SKM-1 treated with dmso at 0.1 percent for 144 hours (cell line): ENCODE results near the gene PATL2.
"Not testable (repeated sequence)": the region's sequence is repeated elsewhere in the genome, so short reads cannot be mapped to it uniquely, and the experiment has no call there.

Source experiments
- DNase-seq: peaks from one replicate; lab custom pipeline; 2025; ENCODE audit not compliant: unreplicated experiment; lab: John Stamatoyannopoulos, UW

The PATL2 gene

GRCh38 chr15:44719293-44719999 lies 8.3 kb upstream of the PATL2 start:
- peak; percentile 25 for DNase-seq

DNA sequence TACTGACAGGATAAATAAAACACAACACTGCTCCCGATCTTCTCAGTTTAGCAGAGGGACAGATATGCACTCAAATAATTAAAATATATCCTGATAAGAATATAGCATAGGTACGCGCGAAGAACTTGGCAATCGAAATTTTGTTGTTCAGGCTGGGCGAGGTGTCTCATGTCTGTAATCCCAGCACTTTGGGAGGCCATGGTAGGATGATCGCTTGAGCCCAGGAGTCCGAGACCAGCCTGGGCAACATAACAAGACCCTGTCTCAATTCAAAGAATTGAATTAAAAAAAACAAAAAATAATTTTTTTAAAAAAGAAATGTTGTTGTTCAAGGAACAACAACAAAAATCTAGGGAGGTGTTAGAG lies 7.8 kb upstream of the PATL2 start:
- no peak for DNase-seq

- no peak for DNase-seq
These were observed 7.2 kb upstream of the PATL2 start for GRCh38 chr15:44718180-44718926.

- DNase-seq = no peak
These were observed 6.0 kb upstream of the PATL2 start for GRCh38 chr15:44716983-44717602.

- DNase-seq = no peak
These were observed 4.7 kb upstream of the PATL2 start for GRCh38 chr15:44715797-44716334.

GRCh38 chr15:44715142-44715796 lies 4.1 kb upstream of the PATL2 start:
- DNase-seq = no peak

GRCh38 chr15:44713006-44713966 lies 2.2 kb upstream of the PATL2 start:
- DNase-seq = no peak

DNA sequence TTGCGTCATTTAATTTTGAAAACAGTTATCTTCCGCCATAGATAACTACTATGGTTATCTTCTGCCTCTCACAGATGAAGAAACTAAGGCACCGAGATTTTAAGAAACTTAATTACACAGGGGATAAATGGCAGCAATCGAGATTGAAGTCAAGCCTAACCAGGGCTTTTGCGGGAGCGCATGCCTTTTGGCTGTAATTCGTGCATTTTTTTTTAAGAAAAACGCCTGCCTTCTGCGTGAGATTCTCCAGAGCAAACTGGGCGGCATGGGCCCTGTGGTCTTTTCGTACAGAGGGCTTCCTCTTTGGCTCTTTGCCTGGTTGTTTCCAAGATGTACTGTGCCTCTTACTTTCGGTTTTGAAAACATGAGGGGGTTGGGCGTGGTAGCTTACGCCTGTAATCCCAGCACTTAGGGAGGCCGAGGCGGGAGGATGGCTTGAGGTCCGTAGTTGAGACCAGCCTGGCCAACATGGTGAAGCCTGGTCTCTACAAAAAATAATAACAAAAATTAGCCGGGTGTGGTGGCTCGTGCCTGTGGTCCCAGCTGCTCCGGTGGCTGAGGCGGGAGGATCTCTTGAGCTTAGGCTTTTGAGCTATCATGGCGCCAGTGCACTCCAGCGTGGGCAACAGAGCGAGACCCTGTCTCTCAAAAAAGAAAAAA lies 1.4 kb upstream of the PATL2 start:
- DNase-seq = peak; percentile 52

DNA sequence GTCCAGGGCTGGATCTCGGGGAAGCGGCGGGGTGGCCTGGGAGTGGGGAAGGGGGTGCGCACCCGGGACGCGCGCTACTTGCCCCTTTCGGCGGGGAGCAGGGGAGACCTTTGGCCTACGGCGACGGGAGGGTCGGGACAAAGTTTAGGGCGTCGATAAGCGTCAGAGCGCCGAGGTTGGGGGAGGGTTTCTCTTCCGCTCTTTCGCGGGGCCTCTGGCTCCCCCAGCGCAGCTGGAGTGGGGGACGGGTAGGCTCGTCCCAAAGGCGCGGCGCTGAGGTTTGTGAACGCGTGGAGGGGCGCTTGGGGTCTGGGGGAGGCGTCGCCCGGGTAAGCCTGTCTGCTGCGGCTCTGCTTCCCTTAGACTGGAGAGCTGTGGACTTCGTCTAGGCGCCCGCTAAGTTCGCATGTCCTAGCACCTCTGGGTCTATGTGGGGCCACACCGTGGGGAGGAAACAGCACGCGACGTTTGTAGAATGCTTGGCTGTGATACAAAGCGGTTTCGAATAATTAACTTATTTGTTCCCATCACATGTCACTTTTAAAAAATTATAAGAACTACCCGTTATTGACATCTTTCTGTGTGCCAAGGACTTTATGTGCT lies 721 bp upstream of the PATL2 start:
- DNase-seq = peak; percentile 51

DNA sequence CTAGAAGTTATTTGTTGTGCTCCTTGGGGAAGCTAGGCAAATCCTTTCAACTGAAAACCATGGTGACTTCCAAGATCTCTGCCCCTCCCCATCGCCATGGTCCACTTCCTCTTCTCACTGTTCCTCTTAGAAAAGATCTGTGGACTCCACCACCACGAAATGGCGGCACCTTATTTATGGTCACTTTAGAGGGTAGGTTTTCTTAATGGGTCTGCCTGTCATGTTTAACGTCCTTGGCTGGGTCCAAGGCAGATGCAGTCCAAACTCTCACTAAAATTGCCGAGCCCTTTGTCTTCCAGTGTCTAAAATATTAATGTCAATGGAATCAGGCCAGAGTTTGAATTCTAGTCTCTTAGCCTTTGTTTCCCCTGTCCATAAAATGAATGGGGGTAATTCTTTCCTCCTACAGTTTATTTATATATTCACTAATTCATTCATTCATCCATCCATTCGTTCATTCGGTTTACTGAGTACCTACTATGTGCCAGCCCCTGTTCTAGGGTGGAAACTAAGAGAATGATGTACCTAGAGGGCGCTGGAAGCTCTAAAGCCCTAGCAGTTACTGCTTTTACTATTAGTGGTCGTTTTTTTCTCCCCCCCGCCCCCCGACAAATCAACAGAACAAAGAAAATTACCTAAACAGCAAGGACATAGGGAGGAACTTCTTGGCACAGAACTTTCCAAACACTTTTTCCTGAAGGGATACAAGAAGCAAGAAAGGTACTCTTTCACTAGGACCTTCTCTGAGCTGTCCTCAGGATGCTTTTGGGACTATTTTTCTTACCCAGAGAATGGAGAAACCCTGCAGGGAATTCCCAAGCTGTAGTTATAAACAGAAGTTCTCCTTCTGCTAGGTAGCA lies 657 bp downstream of the PATL2 start:
- peak; percentile 84 for DNase-seq

- no peak for DNase-seq
These were observed 4.0 kb downstream of the PATL2 start for GRCh38 chr15:44706946-44707636.

- no peak for DNase-seq
These were observed 4.7 kb downstream of the PATL2 start for GRCh38 chr15:44706401-44706800.

DNA sequence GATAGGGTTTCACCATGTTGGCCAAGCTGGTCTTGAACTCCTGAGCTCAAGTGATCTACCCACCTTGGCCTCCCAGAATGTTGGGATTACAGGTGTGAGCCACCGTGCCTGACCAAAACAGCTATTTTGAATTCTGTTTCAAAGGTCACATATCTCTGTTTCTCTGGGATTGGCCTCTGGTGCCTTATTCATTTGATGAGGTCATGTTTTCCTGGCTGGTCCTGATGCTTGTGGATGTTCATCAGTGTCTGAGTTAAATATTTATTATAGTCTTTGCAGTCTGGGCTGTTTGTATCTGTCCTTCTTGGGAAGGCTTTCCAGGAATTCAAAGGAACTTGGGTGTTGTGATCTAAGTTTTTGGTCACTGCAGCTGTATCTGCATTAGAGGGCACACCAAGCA lies 5.1 kb downstream of the PATL2 start:
- no peak for DNase-seq

DNA sequence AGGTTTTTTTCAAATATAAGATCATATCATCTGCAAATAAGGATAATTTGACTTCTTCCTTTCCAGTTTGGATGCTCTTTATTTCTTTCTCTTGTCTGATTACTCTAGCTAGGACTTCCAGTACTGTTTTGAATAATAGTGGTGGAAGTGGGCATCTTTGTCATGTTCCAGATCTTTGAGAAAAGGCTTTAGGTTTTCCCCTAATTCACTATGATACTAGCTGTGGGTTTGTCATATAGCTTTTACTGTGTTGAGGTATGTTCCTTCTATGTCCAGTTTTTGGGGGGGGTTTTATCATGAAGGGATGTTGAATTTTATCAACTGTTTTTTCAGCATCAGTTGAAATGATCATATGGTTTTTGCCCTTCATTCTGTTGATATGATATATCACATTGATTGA lies 10.4 kb downstream of the PATL2 start:
- not testable (repeated sequence) for DNase-seq

- peak; percentile 35 for DNase-seq
These were observed 12.5 kb downstream of the PATL2 start for GRCh38 chr15:44698641-44699040.

DNA sequence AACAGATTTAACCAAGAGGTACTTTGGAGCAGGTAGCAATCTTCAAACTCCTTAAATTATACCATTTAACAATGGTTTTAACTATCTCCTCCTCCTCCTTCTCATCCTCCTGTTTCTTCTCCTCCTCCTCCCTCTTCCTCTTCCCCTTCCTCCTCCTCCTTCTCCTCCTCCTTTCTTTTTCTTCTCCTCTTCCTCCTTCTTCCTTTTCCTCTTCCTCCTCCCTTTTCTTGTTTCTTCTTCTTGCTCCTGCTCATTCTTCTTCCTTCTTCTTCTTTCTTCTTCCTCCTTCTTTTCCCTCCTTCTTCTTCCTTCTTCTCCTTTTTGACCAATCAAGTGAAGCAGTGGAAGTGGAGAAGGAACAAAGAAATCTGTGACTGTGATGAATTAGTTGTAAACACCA lies 14.1 kb downstream of the PATL2 start:
- DNase-seq = no peak

DNA sequence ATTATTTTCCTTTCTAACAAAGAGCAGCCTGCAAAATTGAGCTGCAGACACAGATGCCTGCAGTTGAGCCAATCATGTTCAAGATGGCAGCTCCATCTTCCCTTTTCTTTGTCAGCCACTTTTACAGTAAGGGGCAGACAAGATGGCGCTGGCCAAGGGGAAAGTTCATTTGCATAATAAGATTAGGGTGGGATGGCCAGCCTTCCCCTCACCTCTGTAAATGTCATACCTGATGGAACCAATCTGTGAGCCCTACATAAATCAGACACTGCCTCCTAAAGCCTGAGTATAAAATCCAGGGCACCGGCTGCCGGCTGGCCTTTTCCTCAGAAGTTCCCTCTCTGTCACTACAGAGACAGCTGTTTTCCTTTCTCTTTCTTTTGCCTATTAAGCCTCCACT lies 15.8 kb downstream of the PATL2 start:
- DNase-seq = no peak

GRCh38 chr15:44694416-44694815 lies 16.7 kb downstream of the PATL2 start:
- DNase-seq = no peak
